CD4-positive, alpha-beta T cell (primary cell): ENCODE results near the gene LRFN5. TPM values are rescaled to one million over a fixed set of nuclear protein-coding genes. Genes with fewer than 3 reads are reported as not detected.

Experiments
- ATAC-seq: fragments of 200-7000 bp; cut with Tn5 transposase; one replicate; pipeline ENCODE4 v1.10.0; 2022; ENCODE audit warnings: mild to moderate bottlenecking; ENCODE audit not compliant: poor library complexity
- CTCF ChIA-PET: fragments of 350-600 bp; sonication (Branson Sonifier 250); formaldehyde crosslinking; loops from one replicate; lab custom pipeline; 2021; ENCODE audit warnings: antibody characterized with exemption, inconsistent platforms; lab: Charles Lee
- POLR2A ChIA-PET: fragments of 350-600 bp; sonication (Branson Sonifier 250); formaldehyde crosslinking; loops from one replicate; lab custom pipeline; 2021; ENCODE audit warnings: antibody characterized with exemption, inconsistent platforms; lab: Charles Lee
- DNase-seq, 14 experiments: peaks; one replicate each; pipeline ENCODE4 v3.0.0-alpha.2; 2013 to 2020; ENCODE audit warnings: mixed read lengths in 2 of 14
- H3K27ac ChIP-seq, 2 donors: one replicate each; pipeline versions ENCODE4 v1.5.1 to v1.7.0; 2013; ENCODE audit warnings: low read length in 2 of 2, low read depth in 1 of 2, mild to moderate bottlenecking in 1 of 2
- H3K27me3 ChIP-seq, 2 experiments: 1 replicate in 1 of 2; 2 replicates in 1 of 2; pipeline versions ENCODE4 v1.6.1 to v1.7.0; 2013; ENCODE audit warnings: low read length in 2 of 2, control low read depth in 1 of 2, mild to moderate bottlenecking in 1 of 2, moderate library complexity in 1 of 2; ENCODE audit not compliant: insufficient read depth in 2 of 2, control insufficient read depth in 1 of 2
- H3K36me3 ChIP-seq: one replicate; pipeline ENCODE4 v1.6.1; 2013; ENCODE audit warnings: low read length, control low read depth; ENCODE audit not compliant: insufficient read depth
- H3K4me1 ChIP-seq: one replicate; pipeline ENCODE4 v1.6.1; 2013; ENCODE audit warnings: low read length, control low read depth; ENCODE audit not compliant: insufficient read depth
- H3K4me3 ChIP-seq: one replicate; pipeline ENCODE4 v1.5.1; 2013; ENCODE audit warnings: mild to moderate bottlenecking, low read length, moderate library complexity
- H3K9me3 ChIP-seq, 2 experiments: 1 replicate in 1 of 2; 2 replicates in 1 of 2; pipeline versions ENCODE4 v1.6.1 to v1.7.0; 2013; ENCODE audit warnings: low read length in 2 of 2, mild to moderate bottlenecking in 2 of 2, control low read depth in 1 of 2, moderate library complexity in 1 of 2; ENCODE audit not compliant: control insufficient read depth in 1 of 2, insufficient read depth in 1 of 2
- H3K27ac Mint-ChIP-seq: one replicate; pipeline ENCODE4 v1.8.0; 2020; ENCODE audit warnings: mixed read lengths
- H3K27me3 Mint-ChIP-seq: one replicate; pipeline ENCODE4 v1.8.0; 2021; ENCODE audit warnings: mixed read lengths
- H3K36me3 Mint-ChIP-seq: one replicate; pipeline ENCODE4 v1.8.0; 2021; ENCODE audit warnings: low read depth, mixed read lengths
- H3K4me1 Mint-ChIP-seq: one replicate; pipeline ENCODE4 v1.8.0; 2021; ENCODE audit warnings: low read depth, mixed read lengths
- H3K4me3 Mint-ChIP-seq: one replicate; pipeline ENCODE4 v1.8.0; 2020; ENCODE audit warnings: mild to moderate bottlenecking, mixed read lengths
- H3K9me3 Mint-ChIP-seq: one replicate; pipeline ENCODE4 v1.8.0; 2020; ENCODE audit warnings: mixed read lengths
- intact Hi-C, 2 experiments: fragments of 100-400 bp; cut with DNase I in 1 of 2; cut with micrococcal nuclease in 1 of 2; formaldehyde crosslinking; loops; one replicate each; pipeline versions ENCODE4 v1.15.1 to v1.9.0; 2023 to 2025; cut with DNase I, micrococcal nuclease
- total RNA-seq, 174 experiments: library from RNA in 2 of 174; stranded (reverse) in 2 of 174; gene quantifications; one replicate each; pipeline ENCODE4 v1.2.3 and lab custom pipeline; 2021 to 2026
- TF ChIP-seq, protein P1 (sequence below): fragments of 200-600 bp; IDR thresholded peaks from one replicate; pipeline ENCODE4 v1.8.0; 2022; ENCODE audit warnings: antibody characterized with exemption, mild to moderate bottlenecking

LRFN5 gene
- total RNA-seq, 2 experiments from 2014 or later: not detected

DNA sequence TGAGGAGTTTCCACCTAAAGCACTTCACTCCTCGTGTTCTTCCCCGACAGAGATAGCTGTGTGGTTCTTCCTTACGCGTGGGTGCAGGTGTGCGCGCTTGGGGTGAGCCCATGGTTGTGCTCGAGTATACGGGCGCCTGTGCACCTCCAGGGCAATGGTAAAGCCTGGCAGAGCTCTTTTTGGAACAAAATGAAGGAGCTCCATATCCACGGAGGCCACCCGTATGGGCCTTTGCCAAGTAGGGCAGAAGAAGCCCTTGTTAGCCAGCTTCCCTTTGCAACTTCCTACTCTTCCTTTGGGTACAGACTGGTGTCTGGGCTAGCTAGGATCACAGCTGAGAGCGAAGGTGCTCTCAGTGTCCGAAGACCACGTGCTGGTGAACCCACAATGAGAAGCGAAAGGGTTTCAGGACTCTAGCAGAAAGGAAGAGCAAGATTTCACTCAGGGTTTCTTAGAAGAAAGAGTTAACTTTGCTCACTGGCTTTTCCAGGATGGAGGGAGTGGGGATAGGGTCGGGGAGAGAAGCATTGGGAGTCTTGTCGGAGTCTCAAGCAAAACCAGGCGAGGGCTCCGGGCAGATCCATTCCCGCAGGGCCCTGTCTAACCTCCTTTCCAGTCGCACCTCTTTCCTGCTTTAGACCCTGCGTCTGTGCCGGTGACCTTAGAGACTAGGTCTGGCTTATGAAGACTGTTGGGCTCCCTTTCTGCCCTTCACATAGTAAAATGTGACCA lies 960 bp upstream of the LRFN5 start:
- peaks cover 51 to 70% of the 10 kb centered on the region in 2 experiments for H3K27me3 ChIP-seq
- intact Hi-C loops: no loop called here
- Mint-ChIP-seq H3K4me1 (peaks cover 19% of the 10 kb centered on the region), H3K9me3 (no peaks in the 10 kb centered on the region), H3K36me3 (no peaks in the 10 kb centered on the region), H3K27me3 (peaks cover 72% of the 10 kb centered on the region), H3K4me3 (peak overlapping the region; percentile 60), H3K27ac (no peak overlapping the region)
- peaks cover 32% of the 10 kb centered on the region for H3K4me1 ChIP-seq
- TF ChIP-seq, protein P1, sequence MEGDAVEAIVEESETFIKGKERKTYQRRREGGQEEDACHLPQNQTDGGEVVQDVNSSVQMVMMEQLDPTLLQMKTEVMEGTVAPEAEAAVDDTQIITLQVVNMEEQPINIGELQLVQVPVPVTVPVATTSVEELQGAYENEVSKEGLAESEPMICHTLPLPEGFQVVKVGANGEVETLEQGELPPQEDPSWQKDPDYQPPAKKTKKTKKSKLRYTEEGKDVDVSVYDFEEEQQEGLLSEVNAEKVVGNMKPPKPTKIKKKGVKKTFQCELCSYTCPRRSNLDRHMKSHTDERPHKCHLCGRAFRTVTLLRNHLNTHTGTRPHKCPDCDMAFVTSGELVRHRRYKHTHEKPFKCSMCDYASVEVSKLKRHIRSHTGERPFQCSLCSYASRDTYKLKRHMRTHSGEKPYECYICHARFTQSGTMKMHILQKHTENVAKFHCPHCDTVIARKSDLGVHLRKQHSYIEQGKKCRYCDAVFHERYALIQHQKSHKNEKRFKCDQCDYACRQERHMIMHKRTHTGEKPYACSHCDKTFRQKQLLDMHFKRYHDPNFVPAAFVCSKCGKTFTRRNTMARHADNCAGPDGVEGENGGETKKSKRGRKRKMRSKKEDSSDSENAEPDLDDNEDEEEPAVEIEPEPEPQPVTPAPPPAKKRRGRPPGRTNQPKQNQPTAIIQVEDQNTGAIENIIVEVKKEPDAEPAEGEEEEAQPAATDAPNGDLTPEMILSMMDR: no peak
- H3K36me3 ChIP-seq: no peaks in the 10 kb centered on the region
- ATAC-seq (no peak), DNase-seq (no peak)
- H3K27ac ChIP-seq: no peak overlapping the region
- no peak overlapping the region for H3K4me3 ChIP-seq
- CTCF ChIA-PET: no interaction called here
- POLR2A ChIA-PET: no interaction called here
- peaks cover 0 to 27% of the 10 kb centered on the region in 2 experiments for H3K9me3 ChIP-seq

DNA sequence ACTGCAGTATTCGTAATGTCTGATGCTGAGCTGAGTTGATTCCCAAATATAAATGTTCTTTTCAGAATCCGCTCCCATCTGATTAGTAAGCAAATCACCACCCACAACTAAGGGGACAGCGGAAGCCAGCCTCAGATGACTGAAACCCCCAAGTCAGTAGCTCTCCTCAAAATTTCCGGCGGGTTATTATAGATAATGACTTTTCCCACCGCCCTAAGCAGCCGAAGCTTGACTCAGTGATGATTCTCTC lies 469 bp upstream of the LRFN5 start:
- Histone ChIP-seq H3K27ac (no peak overlapping the region), H3K36me3 (no peaks in the 10 kb centered on the region), H3K9me3 (peaks cover 0 to 27% of the 10 kb centered on the region in 2 experiments), H3K4me3 (peak overlapping the region; percentile 12), H3K27me3 (peaks cover 55 to 73% of the 10 kb centered on the region in 2 experiments), H3K4me1 (peaks cover 32% of the 10 kb centered on the region)
- Mint-ChIP-seq H3K27me3 (peaks cover 75% of the 10 kb centered on the region), H3K36me3 (no peaks in the 10 kb centered on the region), H3K9me3 (no peaks in the 10 kb centered on the region), H3K4me1 (peaks cover 19% of the 10 kb centered on the region), H3K27ac (no peak overlapping the region), H3K4me3 (peak overlapping the region; percentile 60)
- ChIA-PET POLR2A (no interaction called here), CTCF (no interaction called here)
- intact Hi-C loops: no loop called here
- TF ChIP-seq, protein P1: no peak
- DNase-seq (no peak), ATAC-seq (no peak)

DNA sequence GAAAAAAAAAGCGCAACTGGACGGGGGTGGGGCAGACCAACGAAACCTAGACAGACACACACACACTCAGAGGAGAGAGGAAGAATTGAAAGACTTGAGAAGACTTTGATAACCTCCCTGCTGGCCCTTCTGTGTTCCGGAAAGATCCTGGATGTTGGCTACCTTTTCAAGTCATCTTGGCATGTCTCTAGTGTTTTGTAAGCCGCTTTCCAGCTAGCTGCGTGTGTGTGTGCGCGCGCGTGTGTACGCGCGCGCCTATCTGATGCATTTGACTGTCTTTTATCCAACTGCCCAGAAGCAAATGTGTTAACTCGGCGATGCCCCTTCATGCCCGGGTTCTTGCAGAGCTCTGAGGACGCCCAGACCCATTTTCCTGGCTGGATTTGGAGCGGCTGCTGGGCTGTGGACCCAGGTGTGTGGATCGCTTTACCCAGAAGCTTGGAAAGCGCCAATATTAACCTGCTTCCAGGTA lies 664 bp downstream of the LRFN5 start:
- no peak for ATAC-seq
- Histone ChIP-seq H3K27ac (no peak overlapping the region), H3K4me3 (no peak overlapping the region), H3K27me3 (peaks cover 55 to 73% of the 10 kb centered on the region in 2 experiments), H3K9me3 (peaks cover 0 to 27% of the 10 kb centered on the region in 2 experiments), H3K36me3 (no peaks in the 10 kb centered on the region), H3K4me1 (peaks cover 32% of the 10 kb centered on the region)
- no peak for DNase-seq
- no peaks in the 10 kb centered on the region for H3K9me3 Mint-ChIP-seq
- H3K27me3 Mint-ChIP-seq: peaks cover 81% of the 10 kb centered on the region
- H3K27ac Mint-ChIP-seq: no peak overlapping the region
- POLR2A ChIA-PET: no interaction called here
- H3K36me3 Mint-ChIP-seq: no peaks in the 10 kb centered on the region
- intact Hi-C loops: no loop called here
- peaks cover 19% of the 10 kb centered on the region for H3K4me1 Mint-ChIP-seq
- TF ChIP-seq, protein P1: no peak
- peak overlapping the region; percentile 39 for H3K4me3 Mint-ChIP-seq
- CTCF ChIA-PET: no interaction called here
